H1 (cell line): Measurements from ENCODE around the gene FBXL15. TPM values are rescaled to one million over a fixed set of nuclear protein-coding genes. Genes with fewer than 3 reads are reported as not detected.

Source experiments
- CEBPB ChIP-seq: IDR thresholded peaks from 2 replicates; pipeline ENCODE4 v1.6.1; 2012; ENCODE audit warnings: low read depth, low read length
- polyA plus RNA-seq, 7 experiments: library from polyadenylated mRNA; depleted of rRNA in 3 of 7; stranded (reverse) in 5 of 7; unstranded in 2 of 7; fragments of >200 nt in 5 of 7; fragments of 200-250 nt in 2 of 7; gene quantifications; 1 replicate in 5 of 7; 2 replicates in 1 of 7; 4 replicates in 1 of 7; pipeline versions ENCODE4 v1.2.1 to v1.2.3, GENCODE V29; 2011 to 2013; ENCODE audit warnings: missing spikeins in 2 of 7, mixed read lengths in 2 of 7
- total RNA-seq: library from RNA; stranded (reverse); fragmentation: NEBNext Ultra II Directional; extraction: Animal tissue kit (Norgen Biotek cat#: 25700); gene quantifications from 2 replicates; pipeline ENCODE4 v1.2.1, GENCODE V29; 2021

Gene FBXL15
- total and polyA plus RNA-seq, 2 of the 8 experiments (the other 6 are each of a cell fraction or from before 2014, with no cell fraction given): 11.3 to 22.6 TPM

DNA sequence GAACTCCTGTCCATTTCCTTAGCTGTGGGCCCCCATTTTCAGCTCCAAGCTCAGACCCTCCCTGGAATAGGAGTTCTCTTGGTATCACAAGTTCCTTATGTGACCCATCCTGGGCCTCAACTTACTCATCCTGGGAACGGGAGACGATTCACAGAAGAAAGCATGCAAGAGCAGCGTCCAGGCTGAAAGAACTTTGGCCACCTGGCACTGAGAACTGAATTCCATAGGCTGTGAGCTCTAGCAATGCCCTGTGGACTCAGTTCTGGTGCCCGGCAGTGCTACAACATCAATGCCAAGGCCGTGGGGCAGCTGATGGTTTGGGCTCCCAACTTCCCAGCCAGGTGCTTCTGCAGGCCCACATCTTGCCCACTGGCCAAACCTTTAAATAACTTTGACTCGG lies 15.7 kb downstream of the FBXL15 start (continued):
- TF ChIP-seq CEBPB: no peak
- TF ChIP-seq, all 59 proteins: peak for 0
